Transverse colon (tissue), 4 donors: ENCODE data around the gene SKIL.

Source experiments
- EP300 ChIP-seq: sonication (generic); formaldehyde crosslinking; IDR thresholded peaks from one replicate; pipeline ENCODE4 v1.6.1; 2017; ENCODE audit warnings: antibody characterized with exemption, low read depth
- POLR2A ChIP-seq: fragments of 450-650 bp; IDR thresholded peaks from one replicate; pipeline ENCODE4 v1.6.1; 2016; ENCODE audit warnings: antibody characterized with exemption, mild to moderate bottlenecking, moderate library complexity
- POLR2AphosphoS5 ChIP-seq, 3 donors: sonication (generic); formaldehyde crosslinking; IDR thresholded peaks; one replicate each; pipeline ENCODE4 v1.6.1; 2016; ENCODE audit warnings: antibody characterized with exemption in 3 of 3
- TF ChIP-seq, protein P1 (sequence below), 5 experiments: fragments of 200-600 bp in 3 of 5; fragments of 450-650 bp in 2 of 5; sonication (generic) in 3 of 5; IDR thresholded peaks; 1 replicate in 2 of 5; 2 replicates in 3 of 5; pipeline ENCODE4 v1.5.1; 2016 to 2017; ENCODE audit warnings: antibody characterized with exemption in 5 of 5, inconsistent platforms in 3 of 5, mild to moderate bottlenecking in 2 of 5, moderate library complexity in 1 of 5

DNA sequence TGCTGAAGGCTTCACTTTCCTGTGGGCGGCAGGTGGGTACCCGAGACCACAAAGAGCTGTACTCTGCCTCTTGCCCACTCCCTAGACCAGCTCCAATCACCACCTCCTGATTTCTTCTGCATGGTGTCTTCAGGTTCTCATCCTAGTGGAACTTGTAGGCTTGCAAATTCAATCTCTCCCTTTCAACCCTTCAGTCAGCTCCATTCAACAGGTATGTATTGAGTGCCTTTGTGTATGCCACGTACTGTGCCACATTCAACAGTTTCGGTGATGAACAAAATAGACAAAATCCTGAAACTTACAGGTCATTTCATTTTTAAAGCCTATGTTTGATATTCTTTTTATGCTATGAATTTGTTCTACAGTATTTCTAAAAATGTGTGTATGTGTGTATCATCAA is 55.8 kb downstream of the SKIL start:
- TF ChIP-seq, protein P1, sequence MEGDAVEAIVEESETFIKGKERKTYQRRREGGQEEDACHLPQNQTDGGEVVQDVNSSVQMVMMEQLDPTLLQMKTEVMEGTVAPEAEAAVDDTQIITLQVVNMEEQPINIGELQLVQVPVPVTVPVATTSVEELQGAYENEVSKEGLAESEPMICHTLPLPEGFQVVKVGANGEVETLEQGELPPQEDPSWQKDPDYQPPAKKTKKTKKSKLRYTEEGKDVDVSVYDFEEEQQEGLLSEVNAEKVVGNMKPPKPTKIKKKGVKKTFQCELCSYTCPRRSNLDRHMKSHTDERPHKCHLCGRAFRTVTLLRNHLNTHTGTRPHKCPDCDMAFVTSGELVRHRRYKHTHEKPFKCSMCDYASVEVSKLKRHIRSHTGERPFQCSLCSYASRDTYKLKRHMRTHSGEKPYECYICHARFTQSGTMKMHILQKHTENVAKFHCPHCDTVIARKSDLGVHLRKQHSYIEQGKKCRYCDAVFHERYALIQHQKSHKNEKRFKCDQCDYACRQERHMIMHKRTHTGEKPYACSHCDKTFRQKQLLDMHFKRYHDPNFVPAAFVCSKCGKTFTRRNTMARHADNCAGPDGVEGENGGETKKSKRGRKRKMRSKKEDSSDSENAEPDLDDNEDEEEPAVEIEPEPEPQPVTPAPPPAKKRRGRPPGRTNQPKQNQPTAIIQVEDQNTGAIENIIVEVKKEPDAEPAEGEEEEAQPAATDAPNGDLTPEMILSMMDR (IDR thresholded peaks at IDR 0.05): no peak
- no peak for TF ChIP-seq EP300
- TF ChIP-seq POLR2AphosphoS5 (IDR thresholded peaks at IDR 0.05): no peak
- TF ChIP-seq POLR2A: no peak
